ENCODE measurements around the gene FAM76A.
"Not testable (repeated sequence)": the region's sequence is repeated elsewhere in the genome, so short reads cannot be mapped to it uniquely, and the experiment has no call there.

The FAM76A gene

GRCh38 chr1:27696835-27697234 is 28.9 kb upstream of the FAM76A start:
- H3K4me3 ChIP-seq (ENCODE audit: low read depth in 1 of 2, low read length in 2 of 2); H3K27ac ChIP-seq (ENCODE audit: low read depth, low read length); H3K36me3 ChIP-seq (ENCODE audit: insufficient read depth, low read length); H3K9ac ChIP-seq (ENCODE audit: low read length); H3K4me1 ChIP-seq (ENCODE audit: insufficient read depth, low read length); H3K9me3 ChIP-seq (ENCODE audit: low read length); H3K27me3 ChIP-seq (ENCODE audit: control insufficient read depth in 1 of 2, insufficient read depth in 2 of 2, low read length in 2 of 2): not testable (repeated sequence)

GRCh38 chr1:27704958-27705357 is 20.8 kb upstream of the FAM76A start:
- no peak overlapping the region for H3K27ac ChIP-seq (ENCODE audit: low read depth, low read length)
- no peaks in the 10 kb centered on the region for H3K4me1 ChIP-seq (ENCODE audit: insufficient read depth, low read length)
- H3K27me3 ChIP-seq (ENCODE audit: control insufficient read depth in 1 of 2, insufficient read depth in 2 of 2, low read length in 2 of 2): no peaks in the 10 kb centered on the region
- H3K9me3 ChIP-seq (ENCODE audit: low read length): no peaks in the 10 kb centered on the region
- no peak overlapping the region for H3K4me3 ChIP-seq (ENCODE audit: low read depth in 1 of 2, low read length in 2 of 2)
- no peak overlapping the region for H3K9ac ChIP-seq (ENCODE audit: low read length)
- no peaks in the 10 kb centered on the region for H3K36me3 ChIP-seq (ENCODE audit: insufficient read depth, low read length)

GRCh38 chr1:27705545-27705944 is 20.2 kb upstream of the FAM76A start:
- no peaks in the 10 kb centered on the region for H3K4me1 ChIP-seq (ENCODE audit: insufficient read depth, low read length)
- no peak overlapping the region for H3K4me3 ChIP-seq (ENCODE audit: low read depth in 1 of 2, low read length in 2 of 2)
- no peaks in the 10 kb centered on the region for H3K27me3 ChIP-seq (ENCODE audit: control insufficient read depth in 1 of 2, insufficient read depth in 2 of 2, low read length in 2 of 2)
- H3K9me3 ChIP-seq (ENCODE audit: low read length): no peaks in the 10 kb centered on the region
- H3K36me3 ChIP-seq (ENCODE audit: insufficient read depth, low read length): no peaks in the 10 kb centered on the region
- H3K27ac ChIP-seq (ENCODE audit: low read depth, low read length): no peak overlapping the region
- no peak overlapping the region for H3K9ac ChIP-seq (ENCODE audit: low read length)

GRCh38 chr1:27710574-27710973 is 15.2 kb upstream of the FAM76A start:
- Histone ChIP-seq H3K4me1 (ENCODE audit: insufficient read depth, low read length) (no peaks in the 10 kb centered on the region), H3K27ac (ENCODE audit: low read depth, low read length) (no peak overlapping the region), H3K9me3 (ENCODE audit: low read length) (no peaks in the 10 kb centered on the region), H3K4me3 (ENCODE audit: low read depth in 1 of 2, low read length in 2 of 2) (no peak overlapping the region), H3K9ac (ENCODE audit: low read length) (no peak overlapping the region), H3K36me3 (ENCODE audit: insufficient read depth, low read length) (no peaks in the 10 kb centered on the region), H3K27me3 (ENCODE audit: control insufficient read depth in 1 of 2, insufficient read depth in 2 of 2, low read length in 2 of 2) (no peaks in the 10 kb centered on the region)

- Histone ChIP-seq H3K27me3 (ENCODE audit: control insufficient read depth in 1 of 2, insufficient read depth in 2 of 2, low read length in 2 of 2) (no peaks in the 10 kb centered on the region), H3K4me1 (ENCODE audit: insufficient read depth, low read length) (no peaks in the 10 kb centered on the region)
Measured at GRCh38 chr1:27713139-27713725, 12.5 kb upstream of the FAM76A start.

GRCh38 chr1:27713869-27714513 is 11.8 kb upstream of the FAM76A start:
- Histone ChIP-seq H3K9ac (ENCODE audit: low read length) (no peak overlapping the region), H3K36me3 (ENCODE audit: insufficient read depth, low read length) (no peaks in the 10 kb centered on the region), H3K4me3 (ENCODE audit: low read depth in 1 of 2, low read length in 2 of 2) (no peak overlapping the region), H3K27ac (ENCODE audit: low read depth, low read length) (no peak overlapping the region), H3K9me3 (ENCODE audit: low read length) (no peaks in the 10 kb centered on the region), H3K4me1 (ENCODE audit: insufficient read depth, low read length) (no peaks in the 10 kb centered on the region), H3K27me3 (ENCODE audit: control insufficient read depth in 1 of 2, insufficient read depth in 2 of 2, low read length in 2 of 2) (no peaks in the 10 kb centered on the region)

More at GRCh38 chr1:27713139-27713725, 12.5 kb upstream of the FAM76A start:
- no peak overlapping the region for H3K4me3 ChIP-seq (ENCODE audit: low read depth in 1 of 2, low read length in 2 of 2)
- H3K27ac ChIP-seq (ENCODE audit: low read depth, low read length): no peak overlapping the region
- H3K36me3 ChIP-seq (ENCODE audit: insufficient read depth, low read length): no peaks in the 10 kb centered on the region
- no peak overlapping the region for H3K9ac ChIP-seq (ENCODE audit: low read length)
- H3K9me3 ChIP-seq (ENCODE audit: low read length): no peaks in the 10 kb centered on the region

GRCh38 chr1:27716262-27716895 is 9.4 kb upstream of the FAM76A start:
- no peaks in the 10 kb centered on the region for H3K27me3 ChIP-seq (ENCODE audit: control insufficient read depth in 1 of 2, insufficient read depth in 2 of 2, low read length in 2 of 2)
- no peak overlapping the region for H3K27ac ChIP-seq (ENCODE audit: low read depth, low read length)
- no peaks in the 10 kb centered on the region for H3K36me3 ChIP-seq (ENCODE audit: insufficient read depth, low read length)
- H3K4me1 ChIP-seq (ENCODE audit: insufficient read depth, low read length): no peaks in the 10 kb centered on the region
- no peak overlapping the region for H3K9ac ChIP-seq (ENCODE audit: low read length)
- H3K9me3 ChIP-seq (ENCODE audit: low read length): no peaks in the 10 kb centered on the region
- no peak overlapping the region for H3K4me3 ChIP-seq (ENCODE audit: low read depth in 1 of 2, low read length in 2 of 2)

- H3K4me3 ChIP-seq (ENCODE audit: low read depth in 1 of 2, low read length in 2 of 2): no peak overlapping the region
- no peak overlapping the region for H3K9ac ChIP-seq (ENCODE audit: low read length)
- H3K36me3 ChIP-seq (ENCODE audit: insufficient read depth, low read length): no peaks in the 10 kb centered on the region
- no peaks in the 10 kb centered on the region for H3K27me3 ChIP-seq (ENCODE audit: control insufficient read depth in 1 of 2, insufficient read depth in 2 of 2, low read length in 2 of 2)
- no peaks in the 10 kb centered on the region for H3K4me1 ChIP-seq (ENCODE audit: insufficient read depth, low read length)
- no peak overlapping the region for H3K27ac ChIP-seq (ENCODE audit: low read depth, low read length)
- no peaks in the 10 kb centered on the region for H3K9me3 ChIP-seq (ENCODE audit: low read length)
Measured at GRCh38 chr1:27719286-27720251, 6.2 kb upstream of the FAM76A start.

GRCh38 chr1:27724961-27725373 is 794 bp upstream of the FAM76A start:
- Histone ChIP-seq H3K27ac (ENCODE audit: low read depth, low read length) (peak overlapping the region; percentile 45), H3K36me3 (ENCODE audit: insufficient read depth, low read length) (peaks cover 8% of the 10 kb centered on the region), H3K4me1 (ENCODE audit: insufficient read depth, low read length) (peaks cover 25% of the 10 kb centered on the region), H3K9ac (ENCODE audit: low read length) (no peak overlapping the region), H3K27me3 (ENCODE audit: control insufficient read depth in 1 of 2, insufficient read depth in 2 of 2, low read length in 2 of 2) (no peaks in the 10 kb centered on the region), H3K9me3 (ENCODE audit: low read length) (no peaks in the 10 kb centered on the region), H3K4me3 (ENCODE audit: low read depth in 1 of 2, low read length in 2 of 2) (peak overlapping the region; percentile 28 to 58)

GRCh38 chr1:27726173-27727044 is 648 bp downstream of the FAM76A start:
- Histone ChIP-seq H3K27ac (ENCODE audit: low read depth, low read length) (peak overlapping the region; percentile 96), H3K36me3 (ENCODE audit: insufficient read depth, low read length) (peaks cover 8% of the 10 kb centered on the region), H3K9ac (ENCODE audit: low read length) (peak overlapping the region; percentile 76), H3K27me3 (ENCODE audit: control insufficient read depth in 1 of 2, insufficient read depth in 2 of 2, low read length in 2 of 2) (no peaks in the 10 kb centered on the region), H3K9me3 (ENCODE audit: low read length) (no peaks in the 10 kb centered on the region), H3K4me1 (ENCODE audit: insufficient read depth, low read length) (peaks cover 25% of the 10 kb centered on the region), H3K4me3 (ENCODE audit: low read depth in 1 of 2, low read length in 2 of 2) (peak overlapping the region; percentile 75 to 88)

Measured in muscle layer of colon (tissue), 2 donors.